ENCODE data around the gene CATSPERZ.

GRCh38 chr11:64284048-64284961 is 15.9 kb upstream of the CATSPERZ start, which contains the start of gene BAD:
- TF ChIP-seq CTCF (IDR thresholded peaks at IDR 0.05) = no peak
- TF ChIP-seq POLR2A (IDR thresholded peaks at IDR 0.05) = no peak

Data from lower leg skin (tissue), 3 donors.